H1 (cell line): ENCODE data around the gene NSUN6. TPM values are rescaled to one million over a fixed set of nuclear protein-coding genes. Genes with fewer than 3 reads are reported as not detected.

Experiments used
- CTCF ChIA-PET: fragments of 300-600 bp; sonication (Branson Sonifier 250); formaldehyde crosslinking; loops from one replicate; lab custom pipeline; 2021; ENCODE audit not compliant: partially characterized antibody; lab: Charles Lee
- POLR2A ChIA-PET: fragments of 300-600 bp; sonication (Branson Sonifier 250); formaldehyde crosslinking; loops from one replicate; lab custom pipeline; 2021; ENCODE audit warnings: inconsistent platforms; ENCODE audit not compliant: partially characterized antibody; lab: Charles Lee
- DNase-seq, 2 experiments: peaks; one replicate each; pipeline versions ENCODE4 v3.0.0 to v3.0.0-alpha.2; 2010 to 2022; ENCODE audit warnings: low spot score in 2 of 2, low read depth in 1 of 2, mixed read lengths in 1 of 2
- FAIRE-seq: peaks from 2 replicates; lab custom pipeline; 2011; peaks lifted over from hg19 to GRCh38; lab: Jason Lieb, UNC
- H2AFZ ChIP-seq: 2 replicates; pipeline ENCODE4 v1.8.1; 2012; ENCODE audit warnings: low read length, inconsistent platforms
- H2AK5ac ChIP-seq: 2 replicates; pipeline ENCODE4 v1.6.1; 2013; ENCODE audit warnings: low read depth, low read length
- H2BK120ac ChIP-seq: replicated peaks from 2 replicates; pipeline ENCODE3; 2013; ENCODE audit warnings: low read depth, low read length, inconsistent platforms
- H2BK12ac ChIP-seq: 2 replicates; pipeline ENCODE4 v1.6.1; 2013; ENCODE audit warnings: low read depth, low read length
- H2BK15ac ChIP-seq: 2 replicates; pipeline ENCODE4 v1.6.1; 2013; ENCODE audit warnings: low read length
- H2BK20ac ChIP-seq: 2 replicates; pipeline ENCODE4 v1.6.1; 2013; ENCODE audit warnings: low read length
- H2BK5ac ChIP-seq: 2 replicates; pipeline ENCODE4 v1.6.1; 2013; ENCODE audit warnings: low read depth, low read length
- H3K14ac ChIP-seq: 2 replicates; pipeline ENCODE4 v1.6.1; 2013; ENCODE audit warnings: inconsistent platforms; ENCODE audit not compliant: insufficient read length
- H3K18ac ChIP-seq: 2 replicates; pipeline ENCODE4 v1.6.1; 2013; ENCODE audit warnings: low read length; ENCODE audit errors: extremely low read depth
- H3K23ac ChIP-seq: 2 replicates; pipeline ENCODE4 v1.6.1; 2013; ENCODE audit warnings: inconsistent platforms; ENCODE audit not compliant: insufficient read length
- H3K23me2 ChIP-seq: 2 replicates; pipeline ENCODE4 v1.6.1; 2013; ENCODE audit warnings: low read depth, low read length
- H3K27ac ChIP-seq: 2 replicates; pipeline ENCODE4 v1.6.1; 2011; ENCODE audit warnings: low read depth, low read length, inconsistent platforms
- H3K27me3 ChIP-seq, 4 experiments: replicated peaks in 1 of 4; 1 replicate in 1 of 4; 2 replicates in 3 of 4; pipeline versions ENCODE4 v1.6.1 to v1.8.1; 2011 to 2013; ENCODE audit warnings: low read length in 3 of 4, mild to moderate bottlenecking in 3 of 4, inconsistent platforms in 2 of 4, mixed read lengths in 2 of 4, moderate library complexity in 1 of 4; ENCODE audit not compliant: control insufficient read depth in 3 of 4, insufficient read depth in 3 of 4; ENCODE audit errors: extremely low read depth in 1 of 4
- H3K36me3 ChIP-seq, 4 experiments: 2 replicates each; pipeline versions ENCODE4 v1.6.1 to v1.8.1; 2011 to 2013; ENCODE audit warnings: mild to moderate bottlenecking in 4 of 4, low read length in 3 of 4, moderate library complexity in 2 of 4, control low read depth in 1 of 4, inconsistent platforms in 1 of 4; ENCODE audit not compliant: insufficient read depth in 4 of 4, control insufficient read depth in 2 of 4
- H3K4ac ChIP-seq: replicated peaks from 2 replicates; pipeline ENCODE3; 2013; ENCODE audit warnings: low read length, low read depth, mixed read lengths, inconsistent platforms; ENCODE audit not compliant: insufficient read length
- H3K4me1 ChIP-seq, 4 experiments: replicated peaks in 1 of 4; 1 replicate in 1 of 4; 2 replicates in 3 of 4; pipeline versions ENCODE4 v1.6.1 to v1.8.1; 2011 to 2013; ENCODE audit warnings: low read length in 3 of 4, inconsistent platforms in 2 of 4, mixed read lengths in 1 of 4; ENCODE audit not compliant: insufficient read depth in 4 of 4, control insufficient read depth in 3 of 4
- H3K4me2 ChIP-seq, 2 experiments: 2 replicates each; pipeline versions ENCODE4 v1.6.1 to v1.8.1; 2011 to 2013; ENCODE audit warnings: low read depth in 2 of 2, low read length in 2 of 2, control low read depth in 1 of 2, inconsistent platforms in 1 of 2, mild to moderate bottlenecking in 1 of 2; ENCODE audit not compliant: insufficient read depth in 1 of 2
- H3K4me3 ChIP-seq, 4 experiments: fragments of 200-600, 300-600 bp in 1 of 4; sonication (generic), shearing (Covaris generic), sonication (Bioruptor Twin) in 1 of 4; 2 replicates each; pipeline versions ENCODE4 v1.5.1 to v1.8.1; 2011 to 2016; ENCODE audit warnings: low read length in 4 of 4, low read depth in 3 of 4, control low read depth in 2 of 4, inconsistent platforms in 2 of 4, mild to moderate bottlenecking in 2 of 4, mixed read lengths in 1 of 4, moderate library complexity in 1 of 4; ENCODE audit not compliant: insufficient read depth in 2 of 4; ENCODE audit errors: extremely low read depth in 1 of 4
- H3K56ac ChIP-seq: replicated peaks from 2 replicates; pipeline ENCODE3; 2013; ENCODE audit warnings: low read depth, mild to moderate bottlenecking, mixed read lengths, low read length, inconsistent platforms; ENCODE audit not compliant: insufficient read length
- H3K79me1 ChIP-seq: 2 replicates; pipeline ENCODE4 v1.6.1; 2013; ENCODE audit warnings: low read depth, low read length, control low read depth
- H3K79me2 ChIP-seq, 2 experiments: 2 replicates each; pipeline versions ENCODE4 v1.6.1 to v1.8.1; 2012 to 2013; ENCODE audit warnings: low read length in 2 of 2, mild to moderate bottlenecking in 2 of 2, inconsistent platforms in 1 of 2; ENCODE audit not compliant: insufficient read depth in 2 of 2, control insufficient read depth in 1 of 2
- H3K9ac ChIP-seq, 4 experiments: replicated peaks in 1 of 4; 1 replicate in 1 of 4; 2 replicates in 3 of 4; pipeline versions ENCODE4 v1.6.1 to v1.8.1; 2011 to 2013; ENCODE audit warnings: low read depth in 3 of 4, low read length in 3 of 4, control low read depth in 2 of 4, mild to moderate bottlenecking in 2 of 4, moderate library complexity in 2 of 4, inconsistent platforms in 1 of 4; ENCODE audit errors: extremely low read depth in 1 of 4
- H3K9me3 ChIP-seq, 2 experiments: 2 replicates each; pipeline versions ENCODE4 v1.6.1 to v1.8.1; 2012 to 2013; ENCODE audit warnings: mild to moderate bottlenecking in 2 of 2, moderate library complexity in 2 of 2, control low read depth in 1 of 2, inconsistent platforms in 1 of 2, low read depth in 1 of 2, low read length in 1 of 2, mixed read lengths in 1 of 2; ENCODE audit not compliant: insufficient read depth in 2 of 2
- H4K20me1 ChIP-seq, 2 experiments: replicated peaks in 1 of 2; 2 replicates each; pipeline versions ENCODE3 to v1.8.1; 2011 to 2013; ENCODE audit warnings: inconsistent platforms in 2 of 2, low read length in 2 of 2, mild to moderate bottlenecking in 1 of 2; ENCODE audit not compliant: insufficient read depth in 2 of 2, control insufficient read depth in 1 of 2
- H4K5ac ChIP-seq: 2 replicates; pipeline ENCODE4 v1.6.1; 2013; ENCODE audit warnings: low read length, low read depth, mixed read lengths, inconsistent platforms; ENCODE audit not compliant: insufficient read length
- H4K8ac ChIP-seq: 2 replicates; pipeline ENCODE4 v1.8.0; 2013; ENCODE audit warnings: mild to moderate bottlenecking, moderate library complexity, low read length, inconsistent platforms; ENCODE audit not compliant: insufficient read depth; ENCODE audit errors: extremely low read depth
- H4K91ac ChIP-seq: replicated peaks from 2 replicates; pipeline ENCODE3; 2013; ENCODE audit warnings: low read length, mixed read lengths, inconsistent platforms; ENCODE audit not compliant: insufficient read length
- CEBPB ChIP-seq: IDR thresholded peaks from 2 replicates; pipeline ENCODE4 v1.6.1; 2012; ENCODE audit warnings: low read depth, low read length
- CTBP2 ChIP-seq: IDR thresholded peaks from 2 replicates; pipeline ENCODE4 v1.7.0; 2011; ENCODE audit warnings: borderline replicate concordance, mild to moderate bottlenecking, moderate library complexity, mixed read lengths, low read length; ENCODE audit not compliant: insufficient read depth, insufficient read length
- KDM1A ChIP-seq: fragments of 200-600, 300-600 bp; sonication (generic); IDR thresholded peaks from 2 replicates; pipeline ENCODE4 v1.7.1; 2016; ENCODE audit warnings: mild to moderate bottlenecking, low read length, borderline replicate concordance
- KDM5A ChIP-seq: fragments of 200-600 bp; IDR thresholded peaks from 2 replicates; pipeline ENCODE4 v1.7.1; 2012; ENCODE audit warnings: mild to moderate bottlenecking, low read length, inconsistent platforms, mixed read lengths
- MAFK ChIP-seq: IDR thresholded peaks from 2 replicates; pipeline ENCODE4 v1.6.1; 2012; ENCODE audit warnings: low read depth, mild to moderate bottlenecking, improper control_type of control experiment, low read length
- RBBP5 ChIP-seq: IDR thresholded peaks from 2 replicates; pipeline ENCODE4 v1.7.1; 2012; ENCODE audit warnings: low read depth, mild to moderate bottlenecking, inconsistent platforms, low read length, moderate library complexity, borderline replicate concordance
- SP4 ChIP-seq: IDR thresholded peaks from 2 replicates; pipeline ENCODE4 v1.6.1; 2012; ENCODE audit warnings: low read length, inconsistent platforms
- TAF7 ChIP-seq: optimal IDR thresholded peaks from 2 replicates; pipeline ENCODE3; 2011; ENCODE audit warnings: low read depth, mild to moderate bottlenecking, inconsistent platforms, low read length, moderate library complexity, borderline replicate concordance
- WGBS, 2 experiments: shearing (Covaris generic) in 1 of 2; methylation state at CpG; one replicate each; pipeline versions ENCODE4 v1.1.6 to v1.1.7; 2013 to 2015; ENCODE audit warnings: low lambda C conversion rate in 2 of 2, mixed read lengths in 2 of 2, inconsistent platforms in 1 of 2, low coverage in 1 of 2, missing lambda C conversion rate in 1 of 2; ENCODE audit not compliant: insufficient replicate concordance in 2 of 2, insufficient coverage in 1 of 2, insufficient read length in 1 of 2; ENCODE audit errors: extremely low coverage in 1 of 2, missing lambda C conversion rate in 1 of 2; 5-methylcytosine and 5-hydroxymethylcytosine counted together
- polyA plus RNA-seq, 7 experiments: library from polyadenylated mRNA; depleted of rRNA in 3 of 7; stranded (reverse) in 5 of 7; unstranded in 2 of 7; fragments of >200 nt in 5 of 7; fragments of 200-250 nt in 2 of 7; gene quantifications; 1 replicate in 5 of 7; 2 replicates in 1 of 7; 4 replicates in 1 of 7; pipeline versions ENCODE4 v1.2.1 to v1.2.3, GENCODE V29; 2011 to 2013; ENCODE audit warnings: missing spikeins in 2 of 7, mixed read lengths in 2 of 7
- total RNA-seq: library from RNA; stranded (reverse); fragmentation: NEBNext Ultra II Directional; extraction: Animal tissue kit (Norgen Biotek cat#: 25700); gene quantifications from 2 replicates; pipeline ENCODE4 v1.2.1, GENCODE V29; 2021

The NSUN6 gene
- total and polyA plus RNA-seq, 2 of the 8 experiments (the other 6 are each of a cell fraction or from before 2014, with no cell fraction given), result 5.9 to 14.4 TPM

DNA sequence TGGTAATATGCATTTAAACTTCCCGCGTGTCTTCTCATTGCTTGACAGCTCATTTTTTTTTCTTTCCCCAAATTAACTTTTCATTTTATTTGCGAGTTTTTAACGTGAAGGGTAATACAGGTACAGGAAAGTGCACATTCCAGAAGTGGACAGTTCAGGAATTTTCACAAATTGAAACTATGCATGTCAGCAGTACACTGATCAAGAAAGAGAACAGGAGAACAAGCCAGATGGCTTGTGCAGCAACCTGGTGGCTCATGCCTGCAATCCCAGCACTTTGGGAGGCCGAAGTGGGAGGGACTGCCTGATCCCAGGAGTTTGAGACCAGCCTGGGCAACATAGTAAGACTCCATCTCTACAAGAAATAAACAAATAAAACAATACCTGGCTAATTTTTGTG lies 36.3 kb upstream of the NSUN6 start:
- H2AFZ ChIP-seq, result no peak overlapping the region
- no peak overlapping the region for H3K4ac ChIP-seq
- H3K23me2 ChIP-seq, result no peaks in the 10 kb centered on the region
- H3K36me3 ChIP-seq, result 0 out of 8 replicates have a peak, but pooled peaks cover 0 to 3% (median 0%) of the 10 kb centered on the region in 4 experiments
- H4K8ac ChIP-seq, result no peak overlapping the region
- ChIA-PET CTCF (interaction anchor here (0.7 kb wide), 1 partner anchor 282 kb away, joined by 3 read pairs; no protein-coding TSS in a partner anchor), POLR2A (no interaction called here)
- FAIRE-seq (no peak), DNase-seq (no peak)
- H2BK5ac ChIP-seq, result no peak overlapping the region
- H4K20me1 ChIP-seq, result no peaks in the 10 kb centered on the region
- H4K5ac ChIP-seq, result no peak overlapping the region
- H3K56ac ChIP-seq, result no peak overlapping the region
- H3K27ac ChIP-seq, result no peak overlapping the region
- no peaks in the 10 kb centered on the region for H3K9me3 ChIP-seq
- no peak overlapping the region for H3K4me2 ChIP-seq
- H3K9ac ChIP-seq, result no peak overlapping the region
- 77% methylated on average over 5 of the region's 5 CpGs; no CpG with 5 or more reads in 1 of the 2 experiments for WGBS, 2 experiments
- H2BK20ac ChIP-seq, result no peak overlapping the region
- H3K79me1 ChIP-seq, result no peaks in the 10 kb centered on the region
- H3K27me3 ChIP-seq, result no peaks in the 10 kb centered on the region
- no peak overlapping the region for H2BK12ac ChIP-seq
- H3K18ac ChIP-seq, result no peak overlapping the region
- no peak overlapping the region for H2BK15ac ChIP-seq
- no peak overlapping the region for H3K14ac ChIP-seq
- no peak overlapping the region for H2AK5ac ChIP-seq
- H3K79me2 ChIP-seq, result no peaks in the 10 kb centered on the region
- no peak overlapping the region for H4K91ac ChIP-seq
- no peak overlapping the region for H2BK120ac ChIP-seq
- 0 out of 7 replicates have a peak, but pooled peaks cover 0 to 2% (median under 1%) of the 10 kb centered on the region in 4 experiments for H3K4me1 ChIP-seq
- no peak overlapping the region for H3K23ac ChIP-seq
- no peak overlapping the region for H3K4me3 ChIP-seq
- TF ChIP-seq MAFK (no peak), CTBP2 (no peak), RBBP5 (no peak), SP4 (no peak), CEBPB (no peak), KDM1A (no peak), TAF7 (no peak), KDM5A (no peak)
